Calu3 (cell line): ENCODE results near the gene TCF15. TPM values are rescaled to one million over a fixed set of nuclear protein-coding genes. Genes with fewer than 3 reads are reported as not detected.

ENCODE experiments used
- BruUV-seq: library from RNA; stranded (reverse); fragments of 400-500 nt; replicated peaks from 2 replicates; lab custom pipeline; 2021; lab: Mats Ljungman, UMichigan
- CTCF ChIA-PET: fragments of 300-600 bp; sonication (Branson Sonifier 250); formaldehyde crosslinking; loops from one replicate; lab custom pipeline; 2022; ENCODE audit warnings: antibody characterized with exemption; lab: Charles Lee
- DNase-seq: peaks from one replicate; pipeline ENCODE4 v3.0.0; 2022
- H3K27ac Mint-ChIP-seq: one replicate; pipeline ENCODE4 v1.8.0; 2022; ENCODE audit warnings: mixed read lengths; ENCODE audit not compliant: unreplicated experiment
- H3K27me3 Mint-ChIP-seq: one replicate; pipeline ENCODE4 v1.8.0; 2022; ENCODE audit warnings: mixed read lengths; ENCODE audit not compliant: unreplicated experiment
- H3K36me3 Mint-ChIP-seq: one replicate; pipeline ENCODE4 v1.8.0; 2022; ENCODE audit warnings: mild to moderate bottlenecking, moderate library complexity, mixed read lengths; ENCODE audit not compliant: insufficient read depth, unreplicated experiment
- H3K4me1 Mint-ChIP-seq: one replicate; pipeline ENCODE4 v1.8.0; 2022; ENCODE audit warnings: mild to moderate bottlenecking, low read depth, mixed read lengths; ENCODE audit not compliant: unreplicated experiment
- H3K4me3 Mint-ChIP-seq: one replicate; pipeline ENCODE4 v1.8.0; 2022; ENCODE audit warnings: mild to moderate bottlenecking, low read depth, moderate library complexity, mixed read lengths; ENCODE audit not compliant: unreplicated experiment
- H3K9me3 Mint-ChIP-seq: one replicate; pipeline ENCODE4 v1.8.0; 2022; ENCODE audit warnings: low read depth, mixed read lengths; ENCODE audit not compliant: unreplicated experiment
- intact Hi-C: fragments of 100-400 bp; cut with micrococcal nuclease; formaldehyde crosslinking; loops from one replicate; pipeline ENCODE4 v1.10.0; 2022; ENCODE audit not compliant: unreplicated experiment
- total RNA-seq: library from RNA; stranded (reverse); gene quantifications from 2 replicates; pipeline ENCODE4 v1.2.3, GENCODE V29; 2022
- TF ChIP-seq, protein P1 (sequence below): fragments of 200-600 bp; IDR thresholded peaks from one replicate; pipeline ENCODE4 v1.8.0; 2022; ENCODE audit warnings: antibody characterized with exemption; ENCODE audit not compliant: unreplicated experiment

The TCF15 gene
- total RNA-seq, 1 experiment from 2014 or later: not detected

DNA sequence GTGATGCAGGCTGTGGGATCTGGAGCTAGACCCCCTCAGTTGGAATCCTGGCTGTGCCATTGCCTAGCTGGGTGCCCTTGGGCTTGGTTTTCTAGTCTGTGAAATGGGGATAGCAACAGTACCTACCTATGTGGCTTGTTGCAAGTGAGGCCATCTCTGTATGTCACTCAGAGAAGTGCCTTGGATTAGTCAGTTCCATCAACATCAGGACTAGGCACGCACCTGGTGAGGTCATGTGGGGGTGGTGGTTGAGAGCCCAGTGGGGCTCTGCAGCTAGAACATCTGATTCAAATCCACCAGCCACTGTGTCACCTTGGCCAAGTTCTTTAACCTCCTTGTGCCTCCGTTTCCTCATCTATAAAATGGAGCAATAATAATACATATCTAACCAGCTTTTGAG, 12.5 kb downstream of the TCF15 start:
- H3K27ac Mint-ChIP-seq: no peak overlapping the region
- H3K4me1 Mint-ChIP-seq: no peaks in the 10 kb centered on the region
- CTCF ChIA-PET: no interaction called here
- intact Hi-C loops: no loop called here
- H3K27me3 Mint-ChIP-seq: peaks cover 3% of the 10 kb centered on the region
- no peak overlapping the region for H3K4me3 Mint-ChIP-seq
- no peaks in the 10 kb centered on the region for H3K9me3 Mint-ChIP-seq
- H3K36me3 Mint-ChIP-seq: no peaks in the 10 kb centered on the region
- no TSS peak for BruUV-seq
- no peak for DNase-seq
- TF ChIP-seq, protein P1, sequence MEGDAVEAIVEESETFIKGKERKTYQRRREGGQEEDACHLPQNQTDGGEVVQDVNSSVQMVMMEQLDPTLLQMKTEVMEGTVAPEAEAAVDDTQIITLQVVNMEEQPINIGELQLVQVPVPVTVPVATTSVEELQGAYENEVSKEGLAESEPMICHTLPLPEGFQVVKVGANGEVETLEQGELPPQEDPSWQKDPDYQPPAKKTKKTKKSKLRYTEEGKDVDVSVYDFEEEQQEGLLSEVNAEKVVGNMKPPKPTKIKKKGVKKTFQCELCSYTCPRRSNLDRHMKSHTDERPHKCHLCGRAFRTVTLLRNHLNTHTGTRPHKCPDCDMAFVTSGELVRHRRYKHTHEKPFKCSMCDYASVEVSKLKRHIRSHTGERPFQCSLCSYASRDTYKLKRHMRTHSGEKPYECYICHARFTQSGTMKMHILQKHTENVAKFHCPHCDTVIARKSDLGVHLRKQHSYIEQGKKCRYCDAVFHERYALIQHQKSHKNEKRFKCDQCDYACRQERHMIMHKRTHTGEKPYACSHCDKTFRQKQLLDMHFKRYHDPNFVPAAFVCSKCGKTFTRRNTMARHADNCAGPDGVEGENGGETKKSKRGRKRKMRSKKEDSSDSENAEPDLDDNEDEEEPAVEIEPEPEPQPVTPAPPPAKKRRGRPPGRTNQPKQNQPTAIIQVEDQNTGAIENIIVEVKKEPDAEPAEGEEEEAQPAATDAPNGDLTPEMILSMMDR: no peak

DNA sequence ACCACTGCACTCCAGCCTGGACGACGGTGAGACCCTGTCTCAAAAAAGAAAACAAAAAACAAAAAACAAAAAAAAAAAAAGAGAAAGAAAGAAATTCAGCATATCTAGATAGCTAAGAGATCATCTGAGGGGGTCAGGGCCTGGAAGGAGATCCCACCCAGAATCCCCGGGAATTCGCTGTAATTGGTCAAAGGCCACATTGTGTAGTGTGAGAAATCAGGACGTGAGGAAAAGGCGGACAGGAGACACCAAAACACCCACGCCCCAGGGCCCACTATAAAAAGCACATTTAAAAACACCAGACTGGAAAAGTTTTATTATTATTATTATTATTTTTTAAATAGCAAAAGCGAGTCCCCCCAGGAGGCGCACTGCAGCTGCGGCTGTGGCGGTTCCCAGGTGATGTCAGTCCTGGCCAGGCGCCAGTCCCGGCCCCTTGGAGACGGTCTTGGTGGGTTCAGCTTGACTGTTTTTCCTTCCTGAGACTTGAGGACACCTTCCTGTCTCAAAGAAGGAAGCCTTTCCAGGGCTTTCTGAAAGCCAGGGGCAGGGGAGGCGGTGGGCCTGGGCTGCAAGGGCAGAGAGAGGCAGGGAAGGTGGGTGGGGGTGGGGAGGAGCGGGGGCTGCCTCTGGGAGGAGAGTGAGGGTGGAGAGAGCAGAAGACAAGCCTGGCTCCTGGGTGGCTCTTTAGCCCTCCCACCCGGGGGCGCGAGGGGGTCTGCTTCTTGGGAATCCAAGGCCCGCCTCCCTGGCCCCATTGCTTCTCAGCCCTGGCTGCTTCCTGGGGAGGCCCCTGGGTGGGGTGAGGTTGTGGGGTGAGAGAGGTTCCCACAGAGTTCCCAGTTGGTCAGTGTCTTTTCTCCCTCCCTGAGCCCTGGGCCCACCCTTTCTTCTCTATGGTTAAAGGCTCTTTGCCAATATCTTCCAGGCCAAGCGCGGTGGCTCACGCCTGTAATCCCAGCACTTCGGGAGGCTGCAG, 14.5 kb downstream of the TCF15 start:
- BruUV-seq: no TSS peak
- CTCF ChIA-PET: no interaction called here
- no peaks in the 10 kb centered on the region for H3K9me3 Mint-ChIP-seq
- H3K4me3 Mint-ChIP-seq: no peak overlapping the region
- DNase-seq: no peak
- intact Hi-C loops: no loop called here
- TF ChIP-seq, protein P1: no peak
- peaks cover 22% of the 10 kb centered on the region for H3K27me3 Mint-ChIP-seq
- H3K27ac Mint-ChIP-seq: no peak overlapping the region
- H3K36me3 Mint-ChIP-seq: no peaks in the 10 kb centered on the region
- H3K4me1 Mint-ChIP-seq: no peaks in the 10 kb centered on the region

DNA sequence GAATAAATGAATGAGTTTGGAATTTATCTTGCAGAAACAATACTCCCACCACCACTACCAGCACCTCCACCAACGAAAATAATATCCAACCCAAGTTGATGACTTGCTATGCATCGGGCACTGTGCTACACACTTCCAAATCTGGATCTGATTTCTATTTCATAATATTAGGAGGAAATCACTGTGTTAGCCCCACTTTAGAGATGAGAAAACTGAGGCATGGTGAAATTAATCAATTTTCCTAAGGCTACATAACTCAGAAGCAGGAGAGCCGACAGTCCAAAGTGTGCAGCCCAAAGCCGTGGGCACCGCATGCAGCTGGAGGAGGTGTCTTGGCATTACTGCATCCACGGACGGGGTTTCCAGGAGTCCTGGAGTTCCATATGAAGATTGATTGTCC, 17.6 kb downstream of the TCF15 start:
- H3K27ac Mint-ChIP-seq: no peak overlapping the region
- BruUV-seq: no TSS peak
- H3K4me3 Mint-ChIP-seq: no peak overlapping the region
- intact Hi-C loops: no loop called here
- no peaks in the 10 kb centered on the region for H3K4me1 Mint-ChIP-seq
- DNase-seq: no peak
- no peaks in the 10 kb centered on the region for H3K9me3 Mint-ChIP-seq
- peaks cover 32% of the 10 kb centered on the region for H3K27me3 Mint-ChIP-seq
- TF ChIP-seq, protein P1: no peak
- no peaks in the 10 kb centered on the region for H3K36me3 Mint-ChIP-seq
- CTCF ChIA-PET: no interaction called here

DNA sequence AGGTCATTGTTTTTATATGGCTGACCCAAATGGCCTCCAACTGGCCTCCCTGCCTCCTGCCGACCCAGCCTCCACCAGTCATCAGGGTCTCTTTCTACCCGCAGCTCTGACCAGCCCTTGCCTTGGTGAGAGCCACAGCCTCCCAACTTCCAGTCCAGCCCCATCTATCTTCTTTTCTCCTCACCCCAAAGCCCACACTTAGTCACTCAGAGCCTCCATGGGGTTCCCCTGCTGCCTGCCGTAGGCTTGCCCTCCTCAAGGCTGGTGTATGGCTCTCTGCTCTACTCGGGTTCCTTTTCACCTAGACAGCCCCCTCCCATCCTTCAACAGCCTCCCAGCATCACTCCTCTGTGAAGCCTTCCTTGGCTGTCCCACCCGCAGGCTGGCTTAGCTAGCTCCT, 18.2 kb downstream of the TCF15 start:
- intact Hi-C loops: no loop called here
- CTCF ChIA-PET: no interaction called here
- DNase-seq: no peak
- H3K4me1 Mint-ChIP-seq: no peaks in the 10 kb centered on the region
- H3K4me3 Mint-ChIP-seq: no peak overlapping the region
- TF ChIP-seq, protein P1: no peak
- H3K36me3 Mint-ChIP-seq: no peaks in the 10 kb centered on the region
- no peak overlapping the region for H3K27ac Mint-ChIP-seq
- H3K9me3 Mint-ChIP-seq: no peaks in the 10 kb centered on the region
- peaks cover 32% of the 10 kb centered on the region for H3K27me3 Mint-ChIP-seq
- no TSS peak for BruUV-seq
